Measurements from ENCODE around the gene EVX2. TPM values are rescaled to one million over a fixed set of nuclear protein-coding genes. Genes with fewer than 3 reads are reported as not detected.

Gene EVX2
- total RNA-seq, result not detected

DNA sequence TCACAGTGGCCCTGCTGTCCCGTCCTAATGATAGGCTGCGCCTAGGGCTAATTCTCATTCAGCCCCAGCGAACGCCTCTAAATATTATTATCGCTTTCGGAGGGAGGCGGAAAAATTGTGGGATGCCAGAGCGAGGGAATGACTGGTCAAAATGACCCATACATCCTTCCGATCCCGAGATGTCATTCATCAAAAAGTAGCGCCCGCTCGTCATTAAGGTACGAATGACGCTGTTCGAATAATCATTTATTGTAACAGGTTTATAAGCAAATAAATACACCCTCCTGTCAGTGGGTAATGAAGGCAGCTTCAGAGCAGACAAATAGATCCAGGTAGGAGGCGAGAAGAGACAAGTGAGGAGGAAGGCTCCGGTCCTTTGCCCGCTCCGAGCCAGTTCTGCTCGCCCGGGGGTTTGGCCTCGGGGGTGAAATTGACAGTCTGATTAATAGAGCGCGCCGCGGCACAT, at the start of gene EVX2:
Gene EVX2 (minus strand): TSS at position 167 of the 466 bp plus-strand sequence. CDS start 186 bp downstream, outside the sequence.
- peaks cover 100% of the 10 kb centered on the region for H3K27me3 ChIP-seq

DNA sequence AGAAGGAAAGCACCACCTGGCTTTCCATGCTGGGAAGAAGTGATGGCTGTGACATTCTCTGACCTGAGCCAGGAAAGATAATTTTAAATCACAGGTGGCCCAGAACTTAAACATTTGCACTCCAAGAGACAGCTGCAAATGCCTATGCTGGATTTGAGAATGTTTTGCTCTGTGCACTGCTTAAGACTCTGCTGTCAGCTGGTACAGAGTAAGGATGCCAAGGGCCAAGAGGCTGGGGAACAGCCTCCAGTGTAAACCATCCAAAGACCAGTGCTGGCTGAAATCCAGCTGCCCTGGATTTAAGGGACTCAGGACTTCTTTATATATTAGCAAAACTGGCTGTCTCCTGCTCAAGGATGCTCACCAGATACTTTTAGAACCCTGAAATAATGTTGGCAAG, 49.6 kb upstream of the EVX2 start:
- Histone ChIP-seq H3K36me3 (no peaks in the 10 kb centered on the region), H3K4me3 (no peak overlapping the region), H3K27me3 (peaks cover 99% of the 10 kb centered on the region), H3K27ac (no peak overlapping the region), H3K9me3 (no peaks in the 10 kb centered on the region), H3K4me1 (peaks cover 59% of the 10 kb centered on the region)
- DNase-seq (ENCODE audit: low spot score in 2 of 2), result no peak
- TF ChIP-seq EP300 (IDR thresholded peaks at IDR 0.05), result no peak

More for the DNA sequence above, at the start of gene EVX2:
- DNase-seq (ENCODE audit: low spot score in 2 of 2), result no peak
- Histone ChIP-seq H3K36me3 (no peaks in the 10 kb centered on the region), H3K27ac (no peak within 1 kb of the TSS), H3K9me3 (no peaks in the 10 kb centered on the region), H3K4me3 (no peak within 1 kb of the TSS), H3K4me1 (peaks cover 59% of the 10 kb centered on the region)
- TF ChIP-seq, protein P1, sequence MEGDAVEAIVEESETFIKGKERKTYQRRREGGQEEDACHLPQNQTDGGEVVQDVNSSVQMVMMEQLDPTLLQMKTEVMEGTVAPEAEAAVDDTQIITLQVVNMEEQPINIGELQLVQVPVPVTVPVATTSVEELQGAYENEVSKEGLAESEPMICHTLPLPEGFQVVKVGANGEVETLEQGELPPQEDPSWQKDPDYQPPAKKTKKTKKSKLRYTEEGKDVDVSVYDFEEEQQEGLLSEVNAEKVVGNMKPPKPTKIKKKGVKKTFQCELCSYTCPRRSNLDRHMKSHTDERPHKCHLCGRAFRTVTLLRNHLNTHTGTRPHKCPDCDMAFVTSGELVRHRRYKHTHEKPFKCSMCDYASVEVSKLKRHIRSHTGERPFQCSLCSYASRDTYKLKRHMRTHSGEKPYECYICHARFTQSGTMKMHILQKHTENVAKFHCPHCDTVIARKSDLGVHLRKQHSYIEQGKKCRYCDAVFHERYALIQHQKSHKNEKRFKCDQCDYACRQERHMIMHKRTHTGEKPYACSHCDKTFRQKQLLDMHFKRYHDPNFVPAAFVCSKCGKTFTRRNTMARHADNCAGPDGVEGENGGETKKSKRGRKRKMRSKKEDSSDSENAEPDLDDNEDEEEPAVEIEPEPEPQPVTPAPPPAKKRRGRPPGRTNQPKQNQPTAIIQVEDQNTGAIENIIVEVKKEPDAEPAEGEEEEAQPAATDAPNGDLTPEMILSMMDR (IDR thresholded peaks at IDR 0.05), result no peak
- TF ChIP-seq EP300 (IDR thresholded peaks at IDR 0.05) (no peak), POLR2AphosphoS5 (IDR thresholded peaks at IDR 0.05) (no peak), POLR2A (IDR thresholded peaks at IDR 0.05) (no peak)
- WGBS, result 18% methylated on average over 27 of the region's 27 CpGs

DNA sequence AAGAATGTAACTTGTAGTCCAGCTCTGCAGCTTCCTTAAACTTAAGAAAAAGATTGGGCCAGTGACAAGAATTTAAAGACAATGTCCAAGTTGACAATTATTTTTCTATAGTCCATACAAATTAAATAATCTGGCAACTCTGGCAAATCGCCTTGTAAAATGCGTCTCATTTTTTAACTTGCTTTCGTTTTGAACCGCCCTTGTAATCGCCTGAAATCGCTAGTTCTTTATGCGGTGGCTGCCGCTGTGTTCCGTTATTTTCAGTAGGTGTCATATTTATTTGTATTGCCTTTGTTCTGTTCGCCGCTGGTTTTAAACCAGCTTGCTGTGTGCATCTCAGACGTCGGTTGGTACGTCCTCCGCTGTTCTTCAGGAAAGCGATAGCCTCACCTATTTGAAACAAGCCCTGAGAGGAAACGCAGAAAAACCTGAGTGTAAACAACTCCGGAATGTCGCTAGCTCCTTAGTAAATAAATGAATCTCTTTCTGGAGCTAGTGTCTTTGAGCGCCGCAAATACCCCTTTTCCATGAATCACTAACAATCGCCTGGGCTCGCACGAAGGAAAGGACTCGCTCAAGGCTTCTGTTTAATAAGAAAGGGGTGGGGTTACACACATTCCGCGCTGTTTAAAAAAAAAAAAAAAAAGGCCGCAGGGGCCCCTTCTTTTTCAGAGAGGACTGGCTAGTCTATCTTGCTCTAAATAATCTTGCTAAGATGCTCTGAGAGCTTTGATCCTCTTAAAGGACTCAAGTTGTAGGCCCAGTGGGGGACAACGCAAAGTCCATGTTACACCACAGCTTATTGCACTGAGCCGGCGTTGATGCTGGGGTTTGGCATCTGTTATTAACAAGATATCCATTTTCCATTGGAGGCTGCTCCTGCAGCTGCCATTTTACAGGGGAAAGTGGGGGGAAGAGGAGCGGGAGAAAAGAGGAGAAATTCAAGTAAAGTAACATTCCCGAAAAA, 48.7 kb upstream of the EVX2 start:
- Histone ChIP-seq H3K4me3 (peak overlapping the region; percentile 65), H3K9me3 (no peaks in the 10 kb centered on the region), H3K4me1 (peaks cover 63% of the 10 kb centered on the region), H3K36me3 (no peaks in the 10 kb centered on the region), H3K27me3 (peaks cover 99% of the 10 kb centered on the region), H3K27ac (peak overlapping the region; percentile 61)
- WGBS, result 23% methylated on average over 33 of the region's 33 CpGs
- no peak for TF ChIP-seq POLR2AphosphoS5 (IDR thresholded peaks at IDR 0.05)
- TF ChIP-seq POLR2A (IDR thresholded peaks at IDR 0.05), result no peak
- TF ChIP-seq, protein P1 (IDR thresholded peaks at IDR 0.05), result no peak
- no peak for TF ChIP-seq EP300 (IDR thresholded peaks at IDR 0.05)
- no peak for DNase-seq (ENCODE audit: low spot score in 2 of 2)

DNA sequence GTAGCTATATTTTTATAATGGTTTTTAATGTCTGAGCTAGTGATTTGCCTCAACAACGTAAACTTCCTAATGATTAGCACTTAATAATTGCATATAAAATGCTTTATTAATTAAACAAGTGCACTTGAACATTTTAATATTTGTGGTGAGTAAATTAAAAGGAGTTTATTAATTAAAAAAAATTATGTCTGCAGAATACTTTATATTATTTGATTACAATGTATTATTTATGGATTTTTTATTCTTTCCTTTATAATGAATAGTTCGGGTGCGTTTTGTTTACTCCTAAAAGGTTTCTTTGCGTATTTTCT, 48.0 kb upstream of the EVX2 start:
- no peaks in the 10 kb centered on the region for H3K9me3 ChIP-seq
- 43% methylated on average over 4 of the region's 4 CpGs for WGBS
- no peak for DNase-seq (ENCODE audit: low spot score in 2 of 2)
- peak overlapping the region; percentile 96 for H3K27ac ChIP-seq
- H3K4me3 ChIP-seq, result peak overlapping the region; percentile 65
- no peaks in the 10 kb centered on the region for H3K36me3 ChIP-seq
- H3K4me1 ChIP-seq, result peaks cover 57% of the 10 kb centered on the region
- TF ChIP-seq POLR2A (IDR thresholded peaks at IDR 0.05), result no peak
- no peak for TF ChIP-seq POLR2AphosphoS5 (IDR thresholded peaks at IDR 0.05)
- TF ChIP-seq, protein P1 (IDR thresholded peaks at IDR 0.05), result no peak
- TF ChIP-seq EP300 (IDR thresholded peaks at IDR 0.05), result no peak
- H3K27me3 ChIP-seq, result peaks cover 97% of the 10 kb centered on the region

DNA sequence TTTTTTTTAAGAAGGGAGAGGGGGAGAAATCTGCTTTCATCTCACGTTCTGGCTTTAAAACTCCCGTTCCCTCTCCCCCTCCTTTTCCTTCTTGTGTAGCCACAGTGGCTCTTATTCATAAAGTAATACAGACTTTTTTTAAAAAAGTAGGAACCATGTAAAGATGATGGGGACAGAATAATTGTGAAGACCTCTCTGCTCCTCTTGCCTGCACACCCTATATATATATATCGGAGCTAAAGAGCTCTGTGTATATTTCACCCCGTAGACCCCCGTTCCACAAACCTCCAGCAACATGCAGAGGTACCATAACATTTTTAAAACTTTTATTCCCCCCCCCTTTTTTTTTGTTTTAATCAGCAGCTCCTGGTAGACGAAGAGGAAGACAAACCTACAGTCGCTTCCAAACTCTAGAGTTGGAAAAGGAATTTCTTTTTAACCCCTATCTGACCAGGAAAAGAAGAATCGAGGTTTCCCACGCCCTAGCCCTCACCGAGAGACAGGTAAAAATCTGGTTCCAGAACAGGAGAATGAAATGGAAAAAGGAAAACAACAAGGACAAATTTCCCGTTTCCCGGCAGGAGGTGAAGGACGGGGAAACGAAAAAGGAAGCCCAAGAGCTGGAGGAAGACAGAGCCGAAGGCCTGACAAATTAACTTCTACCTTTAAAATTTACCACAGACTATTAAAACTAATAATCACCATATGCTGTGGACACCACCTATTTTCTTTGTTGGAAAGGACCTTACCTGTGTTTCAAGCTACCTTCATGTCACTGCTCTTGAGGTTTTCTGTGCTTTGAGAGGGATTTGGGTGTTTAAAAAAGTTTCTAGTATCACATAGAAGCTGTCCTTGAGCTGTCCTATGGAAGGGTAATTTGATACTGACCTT, 47.4 kb upstream of the EVX2 start:
- H3K4me1 ChIP-seq, result peaks cover 54% of the 10 kb centered on the region
- H3K27me3 ChIP-seq, result peaks cover 95% of the 10 kb centered on the region
- H3K36me3 ChIP-seq, result no peaks in the 10 kb centered on the region
- DNase-seq (ENCODE audit: low spot score in 2 of 2), result no peak
- TF ChIP-seq EP300 (IDR thresholded peaks at IDR 0.05) (no peak), POLR2AphosphoS5 (IDR thresholded peaks at IDR 0.05) (no peak), POLR2A (IDR thresholded peaks at IDR 0.05) (no peak)
- TF ChIP-seq, protein P1 (IDR thresholded peaks at IDR 0.05), result no peak
- no peaks in the 10 kb centered on the region for H3K9me3 ChIP-seq
- peak overlapping the region; percentile 65 for H3K4me3 ChIP-seq
- WGBS, result 25% methylated on average over 15 of the region's 15 CpGs
- peak overlapping the region; percentile 96 for H3K27ac ChIP-seq

Data from suprapubic skin (tissue), 4 donors.